Mononuclear cell (primary cell): ENCODE results near the gene TFAP2C. TPM values are rescaled to one million over a fixed set of nuclear protein-coding genes. Genes with fewer than 3 reads are reported as not detected.
"Not testable (repeated sequence)": the region's sequence is repeated elsewhere in the genome, so short reads cannot be mapped to it uniquely, and the experiment has no call there.

Experiments
- H3K27me3 ChIP-seq: 2 replicates; pipeline ENCODE4 v1.6.0; 2011; ENCODE audit warnings: low read length, control low read depth; ENCODE audit not compliant: insufficient read depth
- H3K4me1 ChIP-seq: 2 replicates; pipeline ENCODE4 v1.5.1; 2011; ENCODE audit warnings: mild to moderate bottlenecking, low read length, control low read depth; ENCODE audit not compliant: insufficient read depth
- H3K4me3 ChIP-seq: 2 replicates; pipeline ENCODE4 v1.5.1; 2011; ENCODE audit warnings: mild to moderate bottlenecking, low read length, moderate library complexity
- H3K9me3 ChIP-seq: 2 replicates; pipeline ENCODE4 v1.5.1; 2011; ENCODE audit warnings: low read depth, mild to moderate bottlenecking, control low read depth, low read length
- total RNA-seq: library from RNA; depleted of rRNA; stranded (reverse); fragments of >200 nt; gene quantifications from one replicate; pipeline ENCODE4 v1.2.3, GENCODE V29; 2012

The TFAP2C gene
- total RNA-seq, 1 donor, result not detected

DNA sequence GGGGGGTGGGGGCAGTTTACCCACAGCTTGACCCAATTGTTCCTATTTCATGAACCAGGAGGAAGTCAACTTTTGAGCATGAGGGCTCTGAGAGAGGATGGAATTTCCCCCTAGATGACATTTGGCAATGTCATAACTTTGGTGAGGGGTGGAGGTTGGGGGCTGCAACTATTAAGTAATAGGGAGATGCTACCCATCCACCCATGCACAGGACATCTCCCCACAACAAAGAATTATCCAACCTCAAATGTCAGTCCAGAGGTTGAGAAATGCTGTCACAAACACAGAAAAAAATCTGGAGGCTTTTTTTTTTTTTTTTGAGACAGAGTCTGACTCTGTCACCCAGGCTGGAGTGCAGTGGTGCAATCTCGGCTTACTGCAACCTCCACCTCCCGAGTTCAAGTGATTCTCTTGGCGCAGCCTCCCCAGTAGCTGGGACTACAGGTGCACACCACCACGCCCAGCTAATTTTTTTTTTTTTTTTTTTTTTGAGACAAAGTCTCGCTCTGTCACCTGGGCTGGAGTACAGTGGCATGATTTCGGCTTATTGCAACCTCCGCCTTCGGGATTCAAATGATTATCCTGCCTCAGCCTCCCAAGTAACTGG is 29.3 kb downstream of the TFAP2C start:
- H3K27me3 ChIP-seq, H3K4me3 ChIP-seq, H3K4me1 ChIP-seq, H3K9me3 ChIP-seq: not testable (repeated sequence)

GRCh38 chr20:56663660-56664059 is 34.6 kb downstream of the TFAP2C start:
- Histone ChIP-seq H3K4me1 (no peaks in the 10 kb centered on the region), H3K9me3 (no peaks in the 10 kb centered on the region), H3K4me3 (no peak overlapping the region), H3K27me3 (no peaks in the 10 kb centered on the region)

DNA sequence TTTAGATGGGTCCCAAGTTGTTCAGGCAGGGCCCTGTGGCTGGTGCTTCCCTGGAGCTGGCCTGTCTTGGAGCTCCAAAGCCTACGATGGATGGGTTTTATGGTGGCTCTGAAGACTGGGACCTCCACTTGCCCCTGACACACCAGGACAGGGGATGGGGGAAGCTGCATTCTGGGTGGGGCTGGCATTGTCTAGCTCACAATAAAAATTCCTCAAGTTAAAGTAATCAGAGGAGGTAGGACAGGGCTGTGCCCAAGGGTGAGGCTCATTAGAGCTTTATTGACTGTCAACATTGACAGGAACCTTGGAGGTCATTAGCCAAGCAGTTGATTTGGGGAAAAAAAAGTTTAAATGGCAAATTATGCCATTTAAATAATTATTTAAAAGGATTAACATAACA is 35.7 kb downstream of the TFAP2C start:
- no peaks in the 10 kb centered on the region for H3K9me3 ChIP-seq
- H3K4me1 ChIP-seq, result no peaks in the 10 kb centered on the region
- no peaks in the 10 kb centered on the region for H3K27me3 ChIP-seq
- no peak overlapping the region for H3K4me3 ChIP-seq

- Histone ChIP-seq H3K27me3 (no peaks in the 10 kb centered on the region), H3K4me1 (no peaks in the 10 kb centered on the region), H3K4me3 (no peak overlapping the region), H3K9me3 (no peaks in the 10 kb centered on the region)
Observed at GRCh38 chr20:56665806-56666205, 36.7 kb downstream of the TFAP2C start.

DNA sequence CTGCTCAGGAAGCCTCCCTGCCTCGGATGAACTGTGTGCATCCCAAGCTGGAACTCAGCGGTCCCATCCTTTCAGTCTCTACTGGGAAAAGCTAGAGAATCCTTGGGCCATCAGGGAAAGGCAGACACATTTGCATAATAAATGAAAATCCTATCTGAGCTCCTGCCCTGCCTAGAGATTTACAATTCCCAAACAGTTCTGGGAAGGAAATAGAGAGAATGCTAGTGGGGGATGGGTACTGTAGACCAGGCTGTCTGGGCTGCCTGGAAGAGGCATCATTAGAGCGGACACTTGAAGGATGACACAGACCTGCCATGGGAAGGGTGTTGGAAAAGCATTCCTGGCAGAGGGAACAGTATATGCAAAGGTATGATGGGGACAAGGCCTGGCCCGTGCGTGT is 44.3 kb downstream of the TFAP2C start:
- no peaks in the 10 kb centered on the region for H3K9me3 ChIP-seq
- no peak overlapping the region for H3K4me3 ChIP-seq
- H3K27me3 ChIP-seq, result no peaks in the 10 kb centered on the region
- H3K4me1 ChIP-seq, result no peaks in the 10 kb centered on the region

GRCh38 chr20:56676001-56676400 is 46.9 kb downstream of the TFAP2C start:
- H3K27me3 ChIP-seq, result no peaks in the 10 kb centered on the region
- no peaks in the 10 kb centered on the region for H3K4me1 ChIP-seq
- no peaks in the 10 kb centered on the region for H3K9me3 ChIP-seq
- no peak overlapping the region for H3K4me3 ChIP-seq

DNA sequence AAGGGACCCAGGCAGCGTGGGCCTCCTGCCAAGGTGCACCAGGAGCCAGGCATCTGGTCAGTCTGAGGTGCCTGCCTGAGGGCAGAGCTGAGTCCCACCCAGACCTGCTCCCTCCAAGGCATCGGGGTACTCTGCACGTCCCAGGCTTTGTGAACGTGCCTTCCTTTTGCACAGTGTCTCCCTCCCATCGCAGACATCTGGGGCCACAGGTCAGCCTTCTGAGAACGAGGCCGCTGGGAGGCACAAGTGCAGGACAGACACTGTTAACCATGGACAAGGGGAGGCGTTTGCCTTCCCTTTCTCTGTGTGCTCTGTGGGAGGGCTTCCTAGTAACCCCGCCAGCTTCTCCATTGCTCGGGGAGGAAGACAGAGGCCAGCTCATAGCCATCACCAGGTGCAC is 47.6 kb downstream of the TFAP2C start:
- Histone ChIP-seq H3K4me1 (no peaks in the 10 kb centered on the region), H3K27me3 (no peaks in the 10 kb centered on the region), H3K9me3 (no peaks in the 10 kb centered on the region), H3K4me3 (no peak overlapping the region)

- no peaks in the 10 kb centered on the region for H3K4me1 ChIP-seq
- no peaks in the 10 kb centered on the region for H3K9me3 ChIP-seq
- no peak overlapping the region for H3K4me3 ChIP-seq
- H3K27me3 ChIP-seq, result no peaks in the 10 kb centered on the region
Observed at GRCh38 chr20:56683077-56683865, 54.2 kb downstream of the TFAP2C start.

DNA sequence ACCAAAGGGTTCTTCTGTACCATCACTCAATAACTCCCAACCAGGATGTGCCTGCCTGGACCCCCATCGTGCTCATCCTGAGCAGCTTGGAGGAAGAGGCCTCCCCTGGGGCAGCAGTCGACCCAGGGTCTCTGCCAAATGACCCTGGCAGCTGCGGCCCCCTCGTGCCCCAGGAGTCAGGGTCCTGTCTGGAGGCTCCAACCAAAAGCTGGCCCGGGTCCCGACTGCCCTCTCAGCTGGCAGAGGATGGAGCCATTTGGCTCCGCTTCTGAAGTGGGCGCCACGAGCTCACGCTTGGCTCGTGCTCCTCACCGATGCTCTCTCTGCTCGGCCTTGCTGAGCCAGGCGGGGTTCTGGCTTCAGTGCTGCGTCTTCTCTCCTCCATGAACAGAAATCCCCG is 56.8 kb downstream of the TFAP2C start:
- no peak overlapping the region for H3K4me3 ChIP-seq
- no peaks in the 10 kb centered on the region for H3K9me3 ChIP-seq
- H3K27me3 ChIP-seq, result no peaks in the 10 kb centered on the region
- no peaks in the 10 kb centered on the region for H3K4me1 ChIP-seq

DNA sequence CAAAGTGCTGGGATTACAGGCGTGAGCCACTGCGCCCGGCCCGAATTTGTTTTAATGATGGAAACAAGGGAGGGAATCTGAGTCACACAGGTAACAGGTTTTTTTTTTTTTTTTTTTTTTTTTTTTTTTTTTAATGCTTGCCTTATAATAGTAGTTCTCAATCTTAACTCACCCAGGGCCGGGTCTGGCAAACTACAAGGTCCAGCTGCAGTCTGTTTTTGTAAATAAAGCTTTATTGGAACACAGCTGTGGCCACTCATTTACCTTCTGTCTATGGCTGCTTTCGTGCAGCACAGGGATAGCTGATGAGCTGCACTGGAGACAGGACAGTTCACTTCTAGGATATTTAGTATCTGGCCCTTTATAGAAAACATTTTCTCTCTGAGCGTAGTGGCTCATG is 58.0 kb downstream of the TFAP2C start:
- no peak overlapping the region for H3K4me3 ChIP-seq
- no peaks in the 10 kb centered on the region for H3K4me1 ChIP-seq
- H3K9me3 ChIP-seq, result no peaks in the 10 kb centered on the region
- no peaks in the 10 kb centered on the region for H3K27me3 ChIP-seq

- Histone ChIP-seq H3K4me1 (no peaks in the 10 kb centered on the region), H3K4me3 (no peak overlapping the region), H3K27me3 (no peaks in the 10 kb centered on the region), H3K9me3 (no peaks in the 10 kb centered on the region)
Observed at GRCh38 chr20:56688106-56688505, 59.0 kb downstream of the TFAP2C start.

Other genes with a start within 250 kb of the TFAP2C start
- gene AURKA, start 237.1 kb upstream of the TFAP2C start, total RNA-seq, result 3.0 TPM
- gene CSTF1, start 236.7 kb upstream of the TFAP2C start, total RNA-seq, result 32.6 TPM
- gene CASS4, start 217.0 kb upstream of the TFAP2C start, total RNA-seq, result 13.4 TPM
- 49.7 TPM for gene RTF2, start 160.7 kb upstream of the TFAP2C start, total RNA-seq
- 3.7 TPM for gene FAM209A, start 104.6 kb upstream of the TFAP2C start, total RNA-seq
- gene FAM209B, start 96.1 kb upstream of the TFAP2C start, total RNA-seq, result 0.52 TPM